Neural cell (in vitro differentiated cells): Measurements from ENCODE around the gene BCAS4. TPM values are rescaled to one million over a fixed set of nuclear protein-coding genes. Genes with fewer than 3 reads are reported as not detected.
A peak's percentile ranks its signal among the peaks of the same experiment; 100 is the strongest.

ENCODE experiments used
- H2AFZ ChIP-seq: fragments of 200-600, 300-800 bp; sonication (generic), shearing (Covaris generic); 2 replicates; pipeline ENCODE4 v1.6.0; 2014; ENCODE audit warnings: low read depth, mild to moderate bottlenecking, antibody characterized with exemption, low read length, moderate library complexity
- H3F3A ChIP-seq: fragments of 200-600 bp; shearing (Covaris generic); 2 replicates; pipeline ENCODE4 v1.6.1; 2016; ENCODE audit warnings: mild to moderate bottlenecking, moderate library complexity, mixed read lengths, antibody characterized with exemption, low read length; ENCODE audit not compliant: insufficient read depth, poor library complexity, severe bottlenecking
- H3K27ac ChIP-seq: fragments of 200-600, 300-800 bp; sonication (generic), shearing (Covaris generic); 2 replicates; pipeline ENCODE4 v1.5.1; 2014; ENCODE audit warnings: mild to moderate bottlenecking, low read length, moderate library complexity
- H3K27me3 ChIP-seq: fragments of 300-800, 200-600 bp; sonication (generic), shearing (Covaris generic); 2 replicates; pipeline ENCODE4 v1.6.0; 2014; ENCODE audit warnings: mild to moderate bottlenecking, low read depth, low read length, moderate library complexity; ENCODE audit not compliant: insufficient read depth
- H3K36me3 ChIP-seq: fragments of 300-800, 200-600 bp; sonication (generic), shearing (Covaris generic); 2 replicates; pipeline ENCODE4 v1.5.1; 2014; ENCODE audit warnings: mild to moderate bottlenecking, antibody characterized with exemption, low read length, moderate library complexity; ENCODE audit not compliant: insufficient read depth
- H3K4me2 ChIP-seq: fragments of 300-800, 200-600 bp; sonication (generic), shearing (Covaris generic); 2 replicates; pipeline ENCODE4 v1.6.0; 2014; ENCODE audit warnings: mild to moderate bottlenecking, low read length
- H3K4me3 ChIP-seq: fragments of 300-800, 200-600 bp; sonication (generic), shearing (Covaris generic); 2 replicates; pipeline ENCODE4 v1.5.1; 2014; ENCODE audit warnings: mild to moderate bottlenecking, low read length, moderate library complexity
- H3K79me2 ChIP-seq: fragments of 200-600 bp; shearing (Covaris generic); replicated peaks from 2 replicates; pipeline ENCODE4 v1.6.0; 2014; ENCODE audit warnings: mild to moderate bottlenecking, low read length, moderate library complexity; ENCODE audit not compliant: insufficient read depth
- H3K9ac ChIP-seq: fragments of 300-800, 200-600 bp; sonication (generic), shearing (Covaris generic); 2 replicates; pipeline ENCODE4 v1.6.1; 2016; ENCODE audit warnings: mild to moderate bottlenecking, low read length, mixed read lengths
- H3K9me2 ChIP-seq: fragments of 200-600 bp; shearing (Covaris generic); 2 replicates; pipeline ENCODE4 v1.6.1; 2016; ENCODE audit warnings: mild to moderate bottlenecking, low read length, mixed read lengths; ENCODE audit not compliant: insufficient read depth
- H3K9me3 ChIP-seq: fragments of 200-600, 300-800 bp; sonication (generic), shearing (Covaris generic); 2 replicates; pipeline ENCODE4 v1.6.1; 2016; ENCODE audit warnings: mild to moderate bottlenecking, mixed run types, low read length, moderate library complexity, mixed read lengths
- H4K20me1 ChIP-seq: fragments of 200-600 bp; shearing (Covaris generic); 2 replicates; pipeline ENCODE4 v1.6.1; 2016; ENCODE audit warnings: mild to moderate bottlenecking, mixed run types; ENCODE audit not compliant: insufficient read depth
- CTCF ChIP-seq: fragments of 450-650 bp; IDR thresholded peaks from 2 replicates; pipeline ENCODE4 v1.5.1; 2014; ENCODE audit warnings: antibody characterized with exemption, mild to moderate bottlenecking, moderate library complexity; ENCODE audit not compliant: poor library complexity, severe bottlenecking
- EP300 ChIP-seq: fragments of 450-650 bp; conservative IDR thresholded peaks from 2 replicates; pipeline ENCODE4 v1.6.1; 2014; ENCODE audit warnings: antibody characterized with exemption, mild to moderate bottlenecking, moderate library complexity; ENCODE audit not compliant: poor library complexity, severe bottlenecking
- EZH2 ChIP-seq: fragments of 200-600, 300-800 bp; shearing (Covaris generic), sonication (generic); IDR thresholded peaks from 2 replicates; pipeline ENCODE4 v1.6.1; 2014; ENCODE audit warnings: antibody characterized with exemption, low read length, borderline replicate concordance, mild to moderate bottlenecking; ENCODE audit not compliant: insufficient read depth, poor library complexity, severe bottlenecking
- MXI1 ChIP-seq: fragments of 450-650 bp; conservative IDR thresholded peaks from 2 replicates; pipeline ENCODE4 v1.6.1; 2014; ENCODE audit warnings: antibody characterized with exemption, mild to moderate bottlenecking; ENCODE audit not compliant: poor library complexity, severe bottlenecking
- POLR2AphosphoS5 ChIP-seq: IDR thresholded peaks from 2 replicates; pipeline ENCODE4 v1.6.1; 2012
- RAD21 ChIP-seq: fragments of 450-650 bp; conservative IDR thresholded peaks from 2 replicates; pipeline ENCODE4 v1.6.1; 2014; ENCODE audit warnings: antibody characterized with exemption, mild to moderate bottlenecking, moderate library complexity
- REST ChIP-seq: IDR thresholded peaks from 2 replicates; pipeline ENCODE4 v1.6.1; 2012; ENCODE audit warnings: borderline replicate concordance
- SMC3 ChIP-seq: fragments of 450-650 bp; conservative IDR thresholded peaks from 2 replicates; pipeline ENCODE4 v1.6.1; 2014; ENCODE audit warnings: antibody characterized with exemption, mild to moderate bottlenecking, moderate library complexity; ENCODE audit not compliant: poor library complexity
- TAF1 ChIP-seq: IDR thresholded peaks from 2 replicates; pipeline ENCODE4 v1.6.1; 2012; ENCODE audit warnings: low read depth
- polyA plus RNA-seq: library from polyadenylated mRNA; depleted of rRNA; stranded (reverse); fragments of >200 nt; gene quantifications from 2 replicates; pipeline ENCODE4 v1.2.3, GENCODE V29; 2014

The BCAS4 gene
- polyA plus RNA-seq, 1 donor from 2014 or later = 24.6 TPM

DNA sequence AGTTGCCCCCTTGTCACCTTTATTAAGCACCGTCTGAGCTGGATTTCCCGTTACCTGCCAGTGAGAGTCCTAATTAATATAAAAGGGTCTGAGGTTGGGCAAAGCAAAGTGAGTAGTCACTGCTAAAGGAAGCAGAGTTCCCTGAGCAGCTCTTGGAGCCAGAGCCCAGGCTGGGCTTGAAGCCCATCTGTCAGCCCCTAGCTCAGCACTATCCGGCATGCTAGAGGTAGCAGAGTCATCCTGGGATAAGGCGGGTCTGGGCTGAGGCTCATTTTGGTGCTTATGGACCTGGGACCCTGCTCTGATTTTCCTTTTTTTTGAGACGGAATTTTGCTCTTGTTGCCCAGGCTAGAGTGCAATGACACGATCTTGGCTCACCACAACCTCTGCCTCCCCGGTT, 90.2 kb downstream of the BCAS4 start:
- Histone ChIP-seq H3K9ac (no peak overlapping the region), H3K4me3 (no peak overlapping the region), H3K9me3 (no peaks in the 10 kb centered on the region), H4K20me1 (no peaks in the 10 kb centered on the region), H3K79me2 (no peaks in the 10 kb centered on the region), H3F3A (no peaks in the 10 kb centered on the region), H3K27ac (no peak overlapping the region), H3K4me2 (no peak overlapping the region), H3K9me2 (no peaks in the 10 kb centered on the region), H3K27me3 (no peaks in the 10 kb centered on the region), H3K36me3 (no peaks in the 10 kb centered on the region), H2AFZ (no peak overlapping the region)
- TF ChIP-seq TAF1 (no peak), POLR2AphosphoS5 (peak; percentile 16), SMC3 (no peak), CTCF (no peak), MXI1 (no peak), EZH2 (no peak)

GRCh38 chr20:50885781-50886180, 90.9 kb downstream of the BCAS4 start:
- Histone ChIP-seq H2AFZ (no peak overlapping the region), H3K9ac (no peak overlapping the region), H3K27me3 (no peaks in the 10 kb centered on the region), H3K4me2 (no peak overlapping the region), H3F3A (no peaks in the 10 kb centered on the region), H3K4me3 (no peak overlapping the region), H3K36me3 (no peaks in the 10 kb centered on the region), H3K27ac (no peak overlapping the region), H3K9me2 (no peaks in the 10 kb centered on the region), H4K20me1 (peaks cover 2% of the 10 kb centered on the region), H3K79me2 (no peaks in the 10 kb centered on the region), H3K9me3 (no peaks in the 10 kb centered on the region)
- TF ChIP-seq CTCF (no peak), TAF1 (no peak), EZH2 (no peak), POLR2AphosphoS5 (no peak), RAD21 (no peak), EP300 (no peak), REST (no peak), SMC3 (no peak), MXI1 (no peak)
